Fibroblast of skin of left biceps (primary cell): ENCODE data around the gene NDE1.
"Not testable (repeated sequence)": the region's sequence is repeated elsewhere in the genome, so short reads cannot be mapped to it uniquely, and the experiment has no call there.

Experiments used
- DNase-seq, 2 experiments: peaks; one replicate each; pipeline ENCODE4 v3.0.0-alpha.2; 2013; ENCODE audit warnings: low read depth in 2 of 2

Gene NDE1

GRCh38 chr16:15650019-15650697 is at the start of gene NDE1:
NDE1 (plus strand) TSS chr16:15650245; CDS start chr16:15664779, 14,534 bp downstream.
- DNase-seq: peak; percentile 42 to 50

GRCh38 chr16:15601212-15601879 is 48.7 kb upstream of the NDE1 start:
- no peak for DNase-seq

- no peak for DNase-seq
Measured at GRCh38 chr16:15602285-15603044, 47.6 kb upstream of the NDE1 start.

GRCh38 chr16:15604460-15605440 is 45.3 kb upstream of the NDE1 start:
- DNase-seq: no peak

GRCh38 chr16:15605839-15606517 is 44.1 kb upstream of the NDE1 start:
- DNase-seq: no peak

- DNase-seq: no peak
Measured at GRCh38 chr16:15606518-15607220, 43.4 kb upstream of the NDE1 start.

GRCh38 chr16:15607221-15607699 is 42.8 kb upstream of the NDE1 start:
- not testable (repeated sequence) for DNase-seq

GRCh38 chr16:15607700-15608396 is 42.2 kb upstream of the NDE1 start:
- no peak for DNase-seq

- no peak for DNase-seq
Measured at GRCh38 chr16:15608398-15609285, 41.4 kb upstream of the NDE1 start.

GRCh38 chr16:15609286-15609649 is 40.8 kb upstream of the NDE1 start:
- DNase-seq: no peak

GRCh38 chr16:15610369-15610871 is 39.6 kb upstream of the NDE1 start:
- no peak for DNase-seq

GRCh38 chr16:15611610-15612009 is 38.4 kb upstream of the NDE1 start:
- no peak for DNase-seq

GRCh38 chr16:15613676-15614075 is 36.4 kb upstream of the NDE1 start:
- no peak for DNase-seq

GRCh38 chr16:15616012-15616411 is 34.0 kb upstream of the NDE1 start:
- DNase-seq: no peak

GRCh38 chr16:15616475-15617165 is 33.4 kb upstream of the NDE1 start:
- DNase-seq: no peak

- no peak for DNase-seq
Measured at GRCh38 chr16:15617901-15618300, 32.1 kb upstream of the NDE1 start.

GRCh38 chr16:15618392-15618791 is 31.7 kb upstream of the NDE1 start:
- DNase-seq: peak; percentile 8 to 13
